ENCODE results near the gene KRTAP12-3.

KRTAP12-3 gene

DNA sequence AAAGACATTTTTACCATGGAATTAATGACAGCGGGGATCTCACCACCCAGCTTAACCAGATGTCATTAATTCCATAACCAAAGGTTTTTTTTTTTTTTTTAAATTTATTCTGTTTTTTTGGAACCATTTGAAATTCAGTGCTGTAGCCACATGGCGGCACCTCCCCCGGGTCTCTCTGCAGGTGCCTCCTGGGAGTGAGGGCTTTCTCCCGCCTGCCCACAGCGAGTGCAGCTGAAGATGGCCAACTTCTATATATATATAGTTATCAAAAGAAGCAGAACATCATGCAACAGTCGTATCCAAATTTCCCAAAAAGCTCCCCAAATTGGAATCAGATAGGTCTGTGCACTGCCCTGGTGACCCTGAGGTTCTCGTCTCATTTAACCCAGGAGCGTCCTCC lies 42.3 kb upstream of the KRTAP12-3 start:
- DNase-seq (ENCODE audit: low read depth, low spot score) = no peak
- no peaks in the 10 kb centered on the region for H3K27me3 ChIP-seq (ENCODE audit: control insufficient read depth, insufficient read depth, low read length)
- H3K36me3 ChIP-seq (ENCODE audit: control insufficient read depth, insufficient read depth, low read length) = no peaks in the 10 kb centered on the region
- no peaks in the 10 kb centered on the region for H3K9me3 ChIP-seq (ENCODE audit: control insufficient read depth, insufficient read depth, low read length)
- no CpG with 5 or more reads among the region's 8 CpGs for WGBS (ENCODE audit: insufficient coverage, insufficient read length)
- H3K4me3 ChIP-seq (ENCODE audit: low read length) = no peak overlapping the region
- H3K4me1 ChIP-seq (ENCODE audit: control insufficient read depth, insufficient read depth, low read length) = no peaks in the 10 kb centered on the region; the same call in 1 of the 2 replicates
- no peak overlapping the region for H3K27ac ChIP-seq (ENCODE audit: low read length)

DNA sequence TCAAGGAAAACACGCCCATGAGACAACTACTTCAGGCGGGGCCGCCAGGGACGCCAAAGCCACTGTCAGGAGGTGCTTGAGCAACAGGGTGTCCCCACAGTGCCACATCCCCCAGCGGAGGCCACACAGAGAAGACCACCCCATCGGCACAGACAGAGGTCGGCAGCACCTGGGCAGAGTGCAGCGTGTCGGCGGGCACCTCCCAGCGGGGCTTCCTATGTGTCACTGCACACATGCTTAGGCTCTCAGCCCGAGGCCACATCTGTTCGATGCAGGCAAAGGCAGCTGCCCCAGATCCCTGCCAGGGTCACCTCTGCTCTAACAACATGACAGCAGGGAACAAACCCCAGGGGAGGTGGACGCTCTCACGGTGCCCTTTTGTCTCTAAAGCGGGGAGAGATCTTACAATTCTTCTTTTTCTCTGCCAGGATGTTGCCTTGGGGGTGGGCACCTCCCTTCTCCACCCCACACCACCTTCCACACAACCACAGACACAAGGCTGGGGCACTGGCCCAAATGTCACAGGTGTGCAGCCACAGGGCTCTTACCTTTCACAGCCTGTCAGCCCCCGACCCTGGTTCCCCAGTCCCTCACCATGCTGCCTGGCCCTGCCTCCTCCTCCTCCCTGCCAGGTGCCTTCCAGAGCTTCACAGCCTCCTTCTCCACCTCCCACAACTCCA lies 41.7 kb upstream of the KRTAP12-3 start:
- no CpG with 5 or more reads among the region's 17 CpGs for WGBS (ENCODE audit: insufficient coverage, insufficient read length)
- Histone ChIP-seq H3K36me3 (ENCODE audit: control insufficient read depth, insufficient read depth, low read length) (no peaks in the 10 kb centered on the region), H3K27me3 (ENCODE audit: control insufficient read depth, insufficient read depth, low read length) (no peaks in the 10 kb centered on the region), H3K27ac (ENCODE audit: low read length) (no peak overlapping the region), H3K9me3 (ENCODE audit: control insufficient read depth, insufficient read depth, low read length) (no peaks in the 10 kb centered on the region), H3K4me3 (ENCODE audit: low read length) (no peak overlapping the region), H3K4me1 (ENCODE audit: control insufficient read depth, insufficient read depth, low read length) (no peaks in the 10 kb centered on the region; the same call in 1 of the 2 replicates)
- no peak for DNase-seq (ENCODE audit: low read depth, low spot score)

DNA sequence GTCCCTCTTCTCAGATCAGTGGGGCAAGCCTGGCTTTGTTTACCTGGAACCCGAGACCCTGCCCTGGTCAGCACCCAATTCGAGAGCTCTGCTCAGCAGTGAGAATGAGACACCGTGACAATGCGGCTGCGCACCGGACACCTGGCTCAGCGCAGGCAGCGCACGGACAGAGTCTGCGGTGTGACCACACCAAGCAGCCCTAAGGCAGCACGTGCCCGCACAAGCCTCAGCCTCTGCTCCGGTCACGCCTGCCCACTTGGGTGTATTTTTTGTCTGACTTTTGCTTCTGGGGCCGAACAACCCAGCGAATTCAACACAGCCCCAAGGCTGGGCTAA lies 41.2 kb upstream of the KRTAP12-3 start:
- no peaks in the 10 kb centered on the region; the same call in 1 of the 2 replicates for H3K4me1 ChIP-seq (ENCODE audit: control insufficient read depth, insufficient read depth, low read length)
- H3K27me3 ChIP-seq (ENCODE audit: control insufficient read depth, insufficient read depth, low read length) = no peaks in the 10 kb centered on the region
- H3K36me3 ChIP-seq (ENCODE audit: control insufficient read depth, insufficient read depth, low read length) = no peaks in the 10 kb centered on the region
- DNase-seq (ENCODE audit: low read depth, low spot score) = no peak
- H3K4me3 ChIP-seq (ENCODE audit: low read length) = no peak overlapping the region
- H3K27ac ChIP-seq (ENCODE audit: low read length) = no peak overlapping the region
- no peaks in the 10 kb centered on the region for H3K9me3 ChIP-seq (ENCODE audit: control insufficient read depth, insufficient read depth, low read length)
- no CpG with 5 or more reads among the region's 16 CpGs for WGBS (ENCODE audit: insufficient coverage, insufficient read length)

DNA sequence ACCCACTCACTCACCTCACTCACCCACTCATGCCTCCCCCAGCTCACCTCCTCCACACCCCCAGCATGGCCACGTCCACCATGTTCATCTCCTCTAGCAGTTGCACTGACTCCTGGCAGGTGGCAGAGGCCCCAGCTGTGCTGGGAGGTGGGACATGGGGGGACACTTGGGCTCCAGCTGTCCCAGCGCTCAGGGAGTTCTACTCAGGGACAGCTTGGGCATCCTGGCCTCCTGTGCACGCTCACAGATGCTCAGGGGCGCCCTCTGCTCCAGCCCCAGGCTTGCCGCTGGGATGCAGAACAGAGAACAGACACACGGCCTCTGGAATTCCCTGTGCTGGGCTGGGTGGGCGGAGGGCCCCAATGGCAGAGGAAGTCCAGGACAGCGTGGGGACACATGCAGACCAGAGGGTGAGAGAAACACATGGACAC lies 40.6 kb upstream of the KRTAP12-3 start:
- no peaks in the 10 kb centered on the region; the same call in 1 of the 2 replicates for H3K4me1 ChIP-seq (ENCODE audit: control insufficient read depth, insufficient read depth, low read length)
- no peak overlapping the region for H3K4me3 ChIP-seq (ENCODE audit: low read length)
- no peak overlapping the region for H3K27ac ChIP-seq (ENCODE audit: low read length)
- WGBS (ENCODE audit: insufficient coverage, insufficient read length) = no CpG with 5 or more reads among the region's 8 CpGs
- H3K9me3 ChIP-seq (ENCODE audit: control insufficient read depth, insufficient read depth, low read length) = no peaks in the 10 kb centered on the region
- H3K36me3 ChIP-seq (ENCODE audit: control insufficient read depth, insufficient read depth, low read length) = no peaks in the 10 kb centered on the region
- H3K27me3 ChIP-seq (ENCODE audit: control insufficient read depth, insufficient read depth, low read length) = no peaks in the 10 kb centered on the region
- DNase-seq (ENCODE audit: low read depth, low spot score) = no peak

DNA sequence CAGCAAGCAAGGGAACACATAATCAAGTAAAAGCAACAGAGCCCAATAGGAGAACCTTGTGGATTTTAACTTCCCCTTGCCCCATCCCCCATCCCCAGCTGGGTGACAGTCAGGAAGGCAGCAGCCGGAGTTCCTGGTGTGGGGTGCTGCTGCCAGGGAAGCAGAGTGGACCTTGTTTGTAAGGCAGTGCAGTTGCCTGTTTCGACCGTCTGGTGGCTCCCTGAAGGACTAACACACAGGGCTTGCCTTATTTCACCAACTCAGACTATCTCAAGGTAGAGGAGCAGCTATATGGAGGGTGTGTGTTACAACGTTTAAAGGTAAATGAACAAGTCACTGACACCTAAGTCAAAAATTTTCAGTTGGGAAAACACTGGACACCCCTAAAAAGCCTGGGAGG lies 39.2 kb upstream of the KRTAP12-3 start:
- H3K4me1 ChIP-seq (ENCODE audit: control insufficient read depth, insufficient read depth, low read length) = no peaks in the 10 kb centered on the region; the same call in 1 of the 2 replicates
- DNase-seq (ENCODE audit: low read depth, low spot score) = no peak
- no CpG with 5 or more reads among the region's 4 CpGs for WGBS (ENCODE audit: insufficient coverage, insufficient read length)
- H3K4me3 ChIP-seq (ENCODE audit: low read length) = no peak overlapping the region
- no peak overlapping the region for H3K27ac ChIP-seq (ENCODE audit: low read length)
- H3K27me3 ChIP-seq (ENCODE audit: control insufficient read depth, insufficient read depth, low read length) = no peaks in the 10 kb centered on the region
- H3K36me3 ChIP-seq (ENCODE audit: control insufficient read depth, insufficient read depth, low read length) = no peaks in the 10 kb centered on the region
- H3K9me3 ChIP-seq (ENCODE audit: control insufficient read depth, insufficient read depth, low read length) = 0 out of 2 replicates have a peak, but pooled peaks cover 2% of the 10 kb centered on the region

DNA sequence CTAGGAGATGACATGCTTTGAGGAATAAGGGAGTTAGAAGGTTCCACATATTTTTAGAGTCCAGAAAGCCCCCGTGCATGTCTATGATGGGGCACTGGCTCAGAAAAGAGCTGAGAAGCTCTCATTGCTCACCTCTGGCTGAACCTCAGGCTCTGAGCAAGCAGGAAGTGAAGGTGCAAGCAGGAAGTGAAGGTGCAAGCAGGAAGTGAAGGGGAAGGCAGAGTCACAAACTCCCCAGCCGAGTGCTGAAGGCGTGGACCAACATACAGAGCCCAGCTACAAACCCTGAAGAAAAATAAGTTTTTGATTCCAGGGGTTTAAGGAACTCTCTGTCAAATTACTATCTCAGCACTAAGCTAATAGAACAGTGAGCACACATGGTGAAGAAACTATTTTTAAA lies 38.8 kb upstream of the KRTAP12-3 start:
- Histone ChIP-seq H3K36me3 (ENCODE audit: control insufficient read depth, insufficient read depth, low read length) (no peaks in the 10 kb centered on the region), H3K27me3 (ENCODE audit: control insufficient read depth, insufficient read depth, low read length) (no peaks in the 10 kb centered on the region), H3K4me3 (ENCODE audit: low read length) (no peak overlapping the region), H3K27ac (ENCODE audit: low read length) (no peak overlapping the region), H3K9me3 (ENCODE audit: control insufficient read depth, insufficient read depth, low read length) (0 out of 2 replicates have a peak, but pooled peaks cover 2% of the 10 kb centered on the region), H3K4me1 (ENCODE audit: control insufficient read depth, insufficient read depth, low read length) (no peaks in the 10 kb centered on the region; the same call in 1 of the 2 replicates)
- no CpG with 5 or more reads among the region's 3 CpGs for WGBS (ENCODE audit: insufficient coverage, insufficient read length)
- DNase-seq (ENCODE audit: low read depth, low spot score) = no peak

DNA sequence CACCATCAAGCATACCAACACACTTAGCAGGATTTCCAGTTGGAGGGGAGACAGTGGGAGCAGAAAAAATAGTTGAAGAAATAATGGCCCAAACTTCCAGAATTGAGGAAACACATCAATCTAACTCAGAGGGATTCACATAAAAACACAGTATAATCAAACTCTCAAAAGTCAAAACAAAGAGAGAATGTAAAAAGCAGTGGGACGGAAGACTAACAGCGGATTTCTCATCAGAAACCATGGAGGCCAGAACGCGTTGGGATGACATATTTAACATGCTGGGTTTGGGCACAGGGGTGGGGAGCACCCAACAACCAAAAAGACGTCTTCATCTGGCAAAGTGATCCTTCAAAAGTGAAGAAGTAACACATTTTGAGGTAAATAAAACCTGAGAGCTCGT lies 37.8 kb upstream of the KRTAP12-3 start:
- Histone ChIP-seq H3K27ac (ENCODE audit: low read length) (no peak overlapping the region), H3K4me1 (ENCODE audit: control insufficient read depth, insufficient read depth, low read length) (no peaks in the 10 kb centered on the region; the same call in 1 of the 2 replicates), H3K4me3 (ENCODE audit: low read length) (no peak overlapping the region), H3K9me3 (ENCODE audit: control insufficient read depth, insufficient read depth, low read length) (0 out of 2 replicates have a peak, but pooled peaks cover 2% of the 10 kb centered on the region), H3K36me3 (ENCODE audit: control insufficient read depth, insufficient read depth, low read length) (no peaks in the 10 kb centered on the region), H3K27me3 (ENCODE audit: control insufficient read depth, insufficient read depth, low read length) (no peaks in the 10 kb centered on the region)
- no CpG with 5 or more reads among the region's 6 CpGs for WGBS (ENCODE audit: insufficient coverage, insufficient read length)
- DNase-seq (ENCODE audit: low read depth, low spot score) = no peak

DNA sequence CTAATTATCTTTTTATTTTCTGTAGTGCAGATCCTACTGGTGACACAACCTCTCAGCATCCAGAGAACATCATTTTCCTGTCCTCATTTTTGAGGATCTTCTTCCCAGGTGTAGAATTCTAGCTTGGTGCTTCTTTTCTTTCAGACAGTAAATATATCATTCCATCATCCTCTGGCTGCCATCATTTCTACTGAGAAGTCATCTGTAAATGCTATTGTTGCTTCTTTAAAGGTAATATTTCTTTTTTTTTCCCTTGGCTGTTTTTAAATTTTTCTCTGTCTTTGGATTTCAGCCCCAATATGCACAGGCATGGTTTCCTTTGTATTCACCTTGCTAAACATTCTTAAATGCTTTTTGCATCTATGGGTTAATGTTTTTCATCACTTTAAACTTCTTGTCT lies 34.2 kb upstream of the KRTAP12-3 start:
- Histone ChIP-seq H3K4me3 (ENCODE audit: low read length) (no peak overlapping the region), H3K27me3 (ENCODE audit: control insufficient read depth, insufficient read depth, low read length) (no peaks in the 10 kb centered on the region), H3K27ac (ENCODE audit: low read length) (no peak overlapping the region), H3K36me3 (ENCODE audit: control insufficient read depth, insufficient read depth, low read length) (no peaks in the 10 kb centered on the region), H3K4me1 (ENCODE audit: control insufficient read depth, insufficient read depth, low read length) (no peaks in the 10 kb centered on the region), H3K9me3 (ENCODE audit: control insufficient read depth, insufficient read depth, low read length) (0 out of 2 replicates have a peak, but pooled peaks cover 2% of the 10 kb centered on the region)
- no peak for DNase-seq (ENCODE audit: low read depth, low spot score)

DNA sequence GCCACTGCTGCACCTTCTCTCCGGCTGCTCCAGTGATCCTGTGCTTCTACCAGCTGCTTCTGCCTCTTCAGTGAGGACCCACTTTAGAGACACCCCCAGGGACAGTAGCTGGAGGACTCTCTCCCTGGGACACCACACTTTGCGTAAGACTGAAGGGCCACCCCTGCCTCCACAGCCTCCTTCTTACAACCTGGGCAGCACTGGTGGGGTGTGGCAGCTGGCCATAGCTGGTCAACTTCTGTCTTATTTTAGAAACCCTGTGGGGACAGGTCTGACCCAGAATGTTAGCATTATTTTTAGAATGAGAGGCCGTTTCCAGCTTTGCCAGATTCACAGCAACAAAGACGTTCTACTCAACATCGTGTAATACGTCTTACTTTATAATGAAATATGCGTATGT lies 32.0 kb upstream of the KRTAP12-3 start:
- Histone ChIP-seq H3K36me3 (ENCODE audit: control insufficient read depth, insufficient read depth, low read length) (no peaks in the 10 kb centered on the region), H3K4me1 (ENCODE audit: control insufficient read depth, insufficient read depth, low read length) (no peaks in the 10 kb centered on the region), H3K27ac (ENCODE audit: low read length) (no peak overlapping the region), H3K4me3 (ENCODE audit: low read length) (no peak overlapping the region), H3K9me3 (ENCODE audit: control insufficient read depth, insufficient read depth, low read length) (0 out of 2 replicates have a peak, but pooled peaks cover 2% of the 10 kb centered on the region), H3K27me3 (ENCODE audit: control insufficient read depth, insufficient read depth, low read length) (no peaks in the 10 kb centered on the region)
- no peak for DNase-seq (ENCODE audit: low read depth, low spot score)
- WGBS (ENCODE audit: insufficient coverage, insufficient read length) = no CpG with 5 or more reads among the region's 7 CpGs

DNA sequence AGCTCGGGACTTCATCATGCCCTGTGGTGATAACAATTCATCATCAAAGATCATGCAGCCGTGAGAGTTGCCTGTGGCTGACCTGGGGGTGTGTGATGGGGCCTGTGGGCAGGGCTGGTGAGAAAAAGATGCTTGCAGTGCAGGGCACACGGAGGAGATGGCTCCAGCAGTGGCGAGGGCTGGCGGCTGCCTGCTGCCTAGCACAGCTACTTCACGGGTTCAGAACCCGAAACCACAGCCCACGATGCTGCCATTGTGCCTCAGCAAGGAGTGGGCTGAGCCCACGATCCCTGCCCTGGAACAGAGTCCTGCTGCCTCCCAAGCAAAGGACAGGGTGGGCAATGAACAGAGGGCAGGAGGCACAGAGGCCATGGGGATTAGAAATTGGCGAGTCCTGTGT lies 31.5 kb upstream of the KRTAP12-3 start:
- Histone ChIP-seq H3K27ac (ENCODE audit: low read length) (no peak overlapping the region), H3K4me1 (ENCODE audit: control insufficient read depth, insufficient read depth, low read length) (no peaks in the 10 kb centered on the region), H3K9me3 (ENCODE audit: control insufficient read depth, insufficient read depth, low read length) (0 out of 2 replicates have a peak, but pooled peaks cover 2% of the 10 kb centered on the region), H3K36me3 (ENCODE audit: control insufficient read depth, insufficient read depth, low read length) (no peaks in the 10 kb centered on the region), H3K4me3 (ENCODE audit: low read length) (no peak overlapping the region), H3K27me3 (ENCODE audit: control insufficient read depth, insufficient read depth, low read length) (no peaks in the 10 kb centered on the region)
- DNase-seq (ENCODE audit: low read depth, low spot score) = no peak
- WGBS (ENCODE audit: insufficient coverage, insufficient read length) = no CpG with 5 or more reads among the region's 10 CpGs

DNA sequence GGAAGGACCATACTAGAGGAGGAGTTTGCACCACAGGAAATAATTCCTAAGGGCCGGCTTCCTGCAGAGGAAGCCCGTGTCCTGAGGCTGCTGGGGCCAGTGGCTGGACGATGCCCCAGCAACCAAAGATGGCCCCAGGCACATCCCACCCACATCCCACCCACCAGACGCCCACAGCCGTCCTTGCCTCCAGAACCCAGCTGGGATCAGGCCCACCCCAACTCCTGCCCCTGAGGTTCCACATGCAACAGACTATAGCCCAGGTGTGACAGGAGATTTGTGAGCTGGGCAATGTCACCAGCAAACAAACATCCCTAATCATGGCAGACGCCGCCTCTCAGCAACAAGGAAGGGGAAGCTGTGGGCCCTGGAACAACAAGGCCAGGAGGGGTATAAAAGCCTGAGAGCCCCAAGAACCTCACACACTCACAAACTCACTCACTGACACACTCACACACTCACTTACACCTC lies 31.0 kb upstream of the KRTAP12-3 start, which contains the start of gene KRTAP10-9:
TSS of gene KRTAP10-9 (plus strand) at position 421 of the 471 bp plus-strand sequence. CDS start 79 bp downstream, outside the sequence.
- 0 out of 2 replicates have a peak, but pooled peaks cover 2% of the 10 kb centered on the region for H3K9me3 ChIP-seq (ENCODE audit: control insufficient read depth, insufficient read depth, low read length)
- no CpG with 5 or more reads among the region's 7 CpGs for WGBS (ENCODE audit: insufficient coverage, insufficient read length)
- H3K27ac ChIP-seq (ENCODE audit: low read length) = no peak within 1 kb of the TSS
- DNase-seq (ENCODE audit: low read depth, low spot score) = no peak
- H3K27me3 ChIP-seq (ENCODE audit: control insufficient read depth, insufficient read depth, low read length) = no peaks in the 10 kb centered on the region
- no peak within 1 kb of the TSS for H3K4me3 ChIP-seq (ENCODE audit: low read length)
- H3K4me1 ChIP-seq (ENCODE audit: control insufficient read depth, insufficient read depth, low read length) = no peaks in the 10 kb centered on the region
- no peaks in the 10 kb centered on the region for H3K36me3 ChIP-seq (ENCODE audit: control insufficient read depth, insufficient read depth, low read length)
